SKM-1 (cell line): ENCODE measurements around the gene AWAT2.
"Not testable (repeated sequence)": the region's sequence is repeated elsewhere in the genome, so short reads cannot be mapped to it uniquely, and the experiment has no call there.

Source experiments
- DNase-seq: peaks from one replicate; lab custom pipeline; 2025; ENCODE audit not compliant: unreplicated experiment; lab: John Stamatoyannopoulos, UW

Gene AWAT2

DNA sequence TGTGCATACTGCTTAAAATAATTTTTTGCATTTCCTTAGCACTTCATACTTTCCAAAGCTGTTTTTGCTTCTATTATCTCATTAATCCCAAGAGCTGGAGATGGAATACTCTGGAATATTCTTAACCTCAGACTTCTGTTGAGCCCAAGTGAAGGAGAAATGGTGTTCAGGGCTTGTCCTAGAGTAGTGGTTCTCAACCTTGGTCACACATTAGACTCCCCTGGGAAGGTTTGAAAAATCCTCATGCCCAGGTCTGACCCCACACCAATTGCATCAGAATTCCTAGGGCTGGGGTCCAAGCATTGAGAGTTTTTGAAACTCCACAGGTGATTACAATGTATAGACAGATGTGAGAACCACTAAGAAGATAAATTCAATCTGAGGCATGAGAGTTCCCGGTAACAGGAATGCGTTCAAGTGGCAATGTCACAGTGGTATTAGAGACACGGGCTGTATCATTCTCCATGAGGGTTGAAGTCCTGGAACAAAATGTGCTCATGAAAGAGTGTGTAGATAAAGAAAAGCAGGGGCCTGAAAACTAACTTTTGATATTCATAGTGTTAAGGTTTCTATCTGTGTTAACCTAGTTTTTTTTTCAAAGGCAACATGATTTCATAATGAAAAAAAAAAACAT is 47.9 kb downstream of the AWAT2 start:
- no peak for DNase-seq

- no peak for DNase-seq
These were observed 48.5 kb downstream of the AWAT2 start for GRCh38 chrX:70001269-70001668.

DNA sequence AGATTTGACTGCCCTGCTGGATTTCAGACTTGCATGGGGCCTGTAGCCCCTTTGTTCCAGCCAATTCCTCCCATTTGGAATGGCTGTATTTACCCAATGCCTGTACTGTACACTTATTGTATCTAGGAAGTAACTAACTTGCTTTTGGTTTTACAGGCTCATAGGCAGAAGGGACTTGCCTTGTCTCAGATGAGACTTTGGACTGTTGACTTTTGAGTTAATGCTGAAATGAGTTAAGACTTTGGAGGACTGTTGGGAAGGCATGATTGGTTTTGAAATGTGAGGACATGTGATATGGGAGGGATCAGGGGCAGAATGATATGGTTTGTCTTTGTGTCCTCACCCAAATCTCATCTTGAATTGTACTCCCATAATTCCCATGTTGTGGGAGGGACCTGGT is 51.4 kb downstream of the AWAT2 start:
- DNase-seq = not testable (repeated sequence)

GRCh38 chrX:69996113-69996468 is 53.6 kb downstream of the AWAT2 start:
- DNase-seq = no peak

- no peak for DNase-seq
These were observed 54.2 kb downstream of the AWAT2 start for GRCh38 chrX:69995362-69996112.

DNA sequence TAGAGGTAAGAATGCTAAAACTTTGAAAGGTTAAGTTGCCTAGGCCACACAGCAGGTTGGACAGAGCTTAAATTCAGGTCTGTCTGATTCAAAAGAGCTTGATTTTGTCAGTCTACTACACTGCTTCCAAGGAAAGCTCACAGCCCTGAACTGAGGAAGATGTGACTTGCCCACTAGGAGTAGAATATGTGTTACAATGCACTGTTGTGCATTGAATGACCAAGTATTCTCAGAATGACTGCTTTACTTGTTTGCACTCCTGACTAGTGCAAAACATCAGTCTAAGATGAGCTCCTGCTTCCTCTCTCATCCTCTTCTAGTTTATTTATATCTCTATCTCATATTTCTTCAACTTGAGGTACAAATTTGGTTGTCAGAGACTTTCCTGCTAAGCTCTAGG is 56.2 kb downstream of the AWAT2 start:
- no peak for DNase-seq

DNA sequence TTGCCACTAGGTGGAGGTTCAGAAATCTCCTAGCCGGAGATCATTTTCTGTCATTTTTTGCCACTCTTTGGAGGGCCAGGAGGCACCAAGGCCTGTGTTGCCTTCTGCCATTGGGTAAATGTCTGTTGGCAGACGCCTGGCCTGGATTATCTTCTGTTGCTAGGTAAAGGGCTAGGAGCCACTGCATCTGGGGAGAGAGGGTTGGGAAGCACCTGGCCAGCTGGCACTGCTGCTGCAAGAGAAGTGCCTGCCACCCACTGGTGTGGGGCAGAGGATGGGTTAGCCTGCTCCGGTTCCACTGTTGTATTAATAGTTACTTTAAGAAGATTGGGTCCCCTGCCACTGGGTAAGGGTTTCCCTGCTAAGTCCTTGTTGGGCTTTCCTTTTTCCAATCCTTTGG is 58.1 kb downstream of the AWAT2 start:
- DNase-seq = no peak
